NB4 (cell line): ENCODE data around the gene NRARP.

ENCODE experiments used
- MYC ChIP-seq: IDR thresholded peaks from 2 replicates; pipeline ENCODE4 v1.6.1; 2011; ENCODE audit warnings: low read depth, low read length
- POLR2A ChIP-seq: IDR thresholded peaks from 2 replicates; pipeline ENCODE4 v1.6.1; 2011; ENCODE audit warnings: mild to moderate bottlenecking; ENCODE audit not compliant: insufficient read length; ENCODE audit errors: extremely low read depth
- TF ChIP-seq, protein P1 (sequence below): IDR thresholded peaks from one replicate; pipeline ENCODE4 v1.5.1; 2012; ENCODE audit warnings: low read depth, low read length
- TF ChIP-seq, protein P2 (sequence below): IDR thresholded peaks from 2 replicates; pipeline ENCODE4 v1.6.1; 2011; ENCODE audit warnings: low read depth, low read length

DNA sequence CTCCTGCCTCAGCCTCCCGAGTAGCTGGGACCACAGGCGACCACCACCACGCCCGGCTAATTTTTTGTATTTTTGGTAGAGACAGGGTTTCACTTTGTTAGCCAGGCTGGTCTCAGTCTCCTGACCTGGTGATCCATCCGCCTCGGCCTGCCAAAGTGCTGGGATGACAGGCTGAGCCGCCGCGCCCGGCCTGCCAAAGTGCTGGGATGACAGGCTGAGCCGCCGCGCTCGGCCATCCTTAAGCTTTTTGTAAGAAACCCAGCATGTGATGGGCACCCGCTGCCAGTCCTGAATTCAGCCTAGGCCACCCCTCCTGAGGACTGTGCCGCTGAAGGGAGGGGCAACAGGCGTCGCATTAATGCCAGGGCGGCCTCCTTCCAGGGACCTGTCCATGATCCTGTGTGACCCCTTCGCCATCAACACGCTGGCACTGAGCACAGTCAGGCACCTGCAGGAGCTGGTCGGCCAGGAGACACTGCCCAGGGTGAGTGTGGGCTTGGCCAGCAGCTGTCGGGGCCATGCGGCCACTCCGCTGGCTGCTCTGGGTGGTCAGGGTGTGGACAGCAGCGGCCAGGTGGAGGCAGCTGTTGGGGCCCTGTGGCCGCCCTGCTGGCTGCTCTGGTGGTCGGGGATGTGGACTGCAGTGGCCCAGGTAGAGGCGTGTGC, 36.4 kb downstream of the NRARP start:
- TF ChIP-seq POLR2A = no peak
- TF ChIP-seq, protein P1, sequence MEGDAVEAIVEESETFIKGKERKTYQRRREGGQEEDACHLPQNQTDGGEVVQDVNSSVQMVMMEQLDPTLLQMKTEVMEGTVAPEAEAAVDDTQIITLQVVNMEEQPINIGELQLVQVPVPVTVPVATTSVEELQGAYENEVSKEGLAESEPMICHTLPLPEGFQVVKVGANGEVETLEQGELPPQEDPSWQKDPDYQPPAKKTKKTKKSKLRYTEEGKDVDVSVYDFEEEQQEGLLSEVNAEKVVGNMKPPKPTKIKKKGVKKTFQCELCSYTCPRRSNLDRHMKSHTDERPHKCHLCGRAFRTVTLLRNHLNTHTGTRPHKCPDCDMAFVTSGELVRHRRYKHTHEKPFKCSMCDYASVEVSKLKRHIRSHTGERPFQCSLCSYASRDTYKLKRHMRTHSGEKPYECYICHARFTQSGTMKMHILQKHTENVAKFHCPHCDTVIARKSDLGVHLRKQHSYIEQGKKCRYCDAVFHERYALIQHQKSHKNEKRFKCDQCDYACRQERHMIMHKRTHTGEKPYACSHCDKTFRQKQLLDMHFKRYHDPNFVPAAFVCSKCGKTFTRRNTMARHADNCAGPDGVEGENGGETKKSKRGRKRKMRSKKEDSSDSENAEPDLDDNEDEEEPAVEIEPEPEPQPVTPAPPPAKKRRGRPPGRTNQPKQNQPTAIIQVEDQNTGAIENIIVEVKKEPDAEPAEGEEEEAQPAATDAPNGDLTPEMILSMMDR = no peak
- TF ChIP-seq, protein P2, sequence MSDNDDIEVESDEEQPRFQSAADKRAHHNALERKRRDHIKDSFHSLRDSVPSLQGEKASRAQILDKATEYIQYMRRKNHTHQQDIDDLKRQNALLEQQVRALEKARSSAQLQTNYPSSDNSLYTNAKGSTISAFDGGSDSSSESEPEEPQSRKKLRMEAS = no peak
- TF ChIP-seq MYC = no peak
